A673 (cell line): ENCODE measurements around the gene NXNL2. TPM values are rescaled to one million over a fixed set of nuclear protein-coding genes. Genes with fewer than 3 reads are reported as not detected.

ENCODE experiments used
- BruUV-seq: library from RNA; stranded (reverse); fragments of 400-500 nt; replicated peaks from 2 replicates; lab custom pipeline; 2021; lab: Mats Ljungman, UMichigan
- CTCF ChIA-PET: fragments of 300-600 bp; sonication (Branson Sonifier 250); formaldehyde crosslinking; loops from one replicate; lab custom pipeline; 2022; ENCODE audit warnings: antibody characterized with exemption; lab: Charles Lee
- POLR2A ChIA-PET: fragments of 300-600 bp; sonication (Branson Sonifier 250); formaldehyde crosslinking; loops from one replicate; lab custom pipeline; 2022; ENCODE audit warnings: antibody characterized with exemption; ENCODE audit not compliant: low non-redundant PET; lab: Charles Lee
- DNase-seq: peaks from one replicate; pipeline ENCODE4 v3.0.0-alpha.2; 2015; ENCODE audit warnings: low spot score
- H3K27ac ChIP-seq: fragments of 200-600 bp; sonication (generic); 2 replicates; pipeline ENCODE4 v1.5.1; 2016; ENCODE audit warnings: mixed run types, low read depth, mild to moderate bottlenecking, mixed read lengths, antibody characterized with exemption, low read length; ENCODE audit not compliant: poor library complexity, severe bottlenecking
- H3K27me3 ChIP-seq: fragments of 200-600 bp; sonication (generic); replicated peaks from 2 replicates; pipeline ENCODE4 v1.6.1; 2017; ENCODE audit warnings: mixed run types, low read depth, mild to moderate bottlenecking, mixed read lengths, antibody characterized with exemption, low read length; ENCODE audit not compliant: insufficient read depth, poor library complexity
- H3K36me3 ChIP-seq: fragments of 200-600 bp; sonication (generic); 2 replicates; pipeline ENCODE4 v1.6.1; 2016; ENCODE audit warnings: mixed run types, mild to moderate bottlenecking, mixed read lengths, antibody characterized with exemption, low read length; ENCODE audit not compliant: insufficient read depth, poor library complexity, severe bottlenecking
- H3K4me1 ChIP-seq: fragments of 200-600 bp; sonication (generic); 2 replicates; pipeline ENCODE4 v1.6.1; 2017; ENCODE audit warnings: mixed run types, mild to moderate bottlenecking, mixed read lengths, antibody characterized with exemption, low read length; ENCODE audit not compliant: insufficient read depth, poor library complexity, severe bottlenecking
- H3K4me3 ChIP-seq: fragments of 200-600 bp; sonication (generic); 2 replicates; pipeline ENCODE4 v1.5.1; 2016; ENCODE audit warnings: low read depth, mixed run types, mild to moderate bottlenecking, mixed read lengths, low read length; ENCODE audit not compliant: poor library complexity, severe bottlenecking
- H3K9me3 ChIP-seq: fragments of 200-600 bp; sonication (generic); 2 replicates; pipeline ENCODE4 v1.6.1; 2016; ENCODE audit warnings: mixed run types, low read depth, mild to moderate bottlenecking, mixed read lengths, antibody characterized with exemption, low read length; ENCODE audit not compliant: poor library complexity, severe bottlenecking
- EZH2 ChIP-seq: fragments of 200-600 bp; sonication (generic); IDR thresholded peaks from 2 replicates; pipeline ENCODE4 v1.6.1; 2017; ENCODE audit warnings: borderline replicate concordance, low read depth, mild to moderate bottlenecking, mixed read lengths, antibody characterized with exemption, low read length; ENCODE audit not compliant: poor library complexity, severe bottlenecking
- intact Hi-C: fragments of 100-400 bp; cut with micrococcal nuclease; formaldehyde crosslinking; loops from one replicate; pipeline ENCODE4 v1.10.0; 2022; ENCODE audit not compliant: unreplicated experiment
- total RNA-seq: library from RNA; stranded (reverse); gene quantifications from 2 replicates; pipeline ENCODE4 v1.2.3, GENCODE V29; 2021
- TF ChIP-seq, protein P1 (sequence below): fragments of 300-800, 200-600 bp; sonication (generic); conservative IDR thresholded peaks from 2 replicates; pipeline ENCODE4 v1.5.1; 2017; ENCODE audit warnings: low read depth, mild to moderate bottlenecking, antibody characterized with exemption, low read length, moderate library complexity, mixed read lengths

NXNL2 gene
- total RNA-seq, 1 experiment from 2014 or later, result 1.3 TPM

GRCh38 chr9:88572684-88573083 lies 37.7 kb downstream of the NXNL2 start:
- no peak for DNase-seq
- Histone ChIP-seq H3K9me3 (no peaks in the 10 kb centered on the region), H3K27ac (no peak overlapping the region), H3K4me3 (no peak overlapping the region), H3K36me3 (no peaks in the 10 kb centered on the region), H3K4me1 (peaks cover 15% of the 10 kb centered on the region), H3K27me3 (no peaks in the 10 kb centered on the region)
- no TSS peak for BruUV-seq
- POLR2A ChIA-PET, result no interaction called here
- TF ChIP-seq, protein P1, sequence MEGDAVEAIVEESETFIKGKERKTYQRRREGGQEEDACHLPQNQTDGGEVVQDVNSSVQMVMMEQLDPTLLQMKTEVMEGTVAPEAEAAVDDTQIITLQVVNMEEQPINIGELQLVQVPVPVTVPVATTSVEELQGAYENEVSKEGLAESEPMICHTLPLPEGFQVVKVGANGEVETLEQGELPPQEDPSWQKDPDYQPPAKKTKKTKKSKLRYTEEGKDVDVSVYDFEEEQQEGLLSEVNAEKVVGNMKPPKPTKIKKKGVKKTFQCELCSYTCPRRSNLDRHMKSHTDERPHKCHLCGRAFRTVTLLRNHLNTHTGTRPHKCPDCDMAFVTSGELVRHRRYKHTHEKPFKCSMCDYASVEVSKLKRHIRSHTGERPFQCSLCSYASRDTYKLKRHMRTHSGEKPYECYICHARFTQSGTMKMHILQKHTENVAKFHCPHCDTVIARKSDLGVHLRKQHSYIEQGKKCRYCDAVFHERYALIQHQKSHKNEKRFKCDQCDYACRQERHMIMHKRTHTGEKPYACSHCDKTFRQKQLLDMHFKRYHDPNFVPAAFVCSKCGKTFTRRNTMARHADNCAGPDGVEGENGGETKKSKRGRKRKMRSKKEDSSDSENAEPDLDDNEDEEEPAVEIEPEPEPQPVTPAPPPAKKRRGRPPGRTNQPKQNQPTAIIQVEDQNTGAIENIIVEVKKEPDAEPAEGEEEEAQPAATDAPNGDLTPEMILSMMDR, result no peak
- no peak for TF ChIP-seq EZH2
- intact Hi-C loops, result loop anchor here (10.0 kb wide), 3 partner anchors 78 to 468 kb away; partner anchors contain the start of gene SPIN1
- CTCF ChIA-PET, result no interaction called here

DNA sequence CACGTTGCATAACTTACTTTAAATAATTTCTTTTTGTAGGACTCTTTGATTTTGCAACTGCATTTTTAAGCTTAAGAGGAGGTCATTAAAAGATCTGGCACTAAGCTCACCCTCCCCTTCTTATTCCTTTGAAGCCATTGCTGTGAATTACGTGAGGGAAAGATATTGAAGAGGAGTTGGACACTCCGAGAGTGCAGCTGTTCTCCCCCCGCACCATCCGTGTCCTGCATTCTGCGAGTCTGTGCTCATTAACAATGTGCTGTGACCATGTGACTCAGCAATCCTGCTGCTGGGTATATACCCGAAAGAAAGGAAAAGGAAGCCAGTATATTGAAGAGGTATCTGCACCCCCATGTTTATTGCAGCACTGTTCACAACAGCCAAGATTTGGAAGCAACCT lies 40.0 kb downstream of the NXNL2 start:
- no TSS peak for BruUV-seq
- no peak for DNase-seq
- intact Hi-C loops, result loop anchor here (10.0 kb wide), 3 partner anchors 80 to 470 kb away; partner anchors contain the start of gene SPIN1
- ChIA-PET CTCF (no interaction called here), POLR2A (no interaction called here)
- no peak overlapping the region for H3K4me3 ChIP-seq
- no peak overlapping the region for H3K27ac ChIP-seq
- no peaks in the 10 kb centered on the region for H3K27me3 ChIP-seq
- H3K36me3 ChIP-seq, result no peaks in the 10 kb centered on the region
- H3K4me1 ChIP-seq, result peaks cover 28% of the 10 kb centered on the region
- TF ChIP-seq, protein P1, result no peak
- no peak for TF ChIP-seq EZH2
- H3K9me3 ChIP-seq, result no peaks in the 10 kb centered on the region

DNA sequence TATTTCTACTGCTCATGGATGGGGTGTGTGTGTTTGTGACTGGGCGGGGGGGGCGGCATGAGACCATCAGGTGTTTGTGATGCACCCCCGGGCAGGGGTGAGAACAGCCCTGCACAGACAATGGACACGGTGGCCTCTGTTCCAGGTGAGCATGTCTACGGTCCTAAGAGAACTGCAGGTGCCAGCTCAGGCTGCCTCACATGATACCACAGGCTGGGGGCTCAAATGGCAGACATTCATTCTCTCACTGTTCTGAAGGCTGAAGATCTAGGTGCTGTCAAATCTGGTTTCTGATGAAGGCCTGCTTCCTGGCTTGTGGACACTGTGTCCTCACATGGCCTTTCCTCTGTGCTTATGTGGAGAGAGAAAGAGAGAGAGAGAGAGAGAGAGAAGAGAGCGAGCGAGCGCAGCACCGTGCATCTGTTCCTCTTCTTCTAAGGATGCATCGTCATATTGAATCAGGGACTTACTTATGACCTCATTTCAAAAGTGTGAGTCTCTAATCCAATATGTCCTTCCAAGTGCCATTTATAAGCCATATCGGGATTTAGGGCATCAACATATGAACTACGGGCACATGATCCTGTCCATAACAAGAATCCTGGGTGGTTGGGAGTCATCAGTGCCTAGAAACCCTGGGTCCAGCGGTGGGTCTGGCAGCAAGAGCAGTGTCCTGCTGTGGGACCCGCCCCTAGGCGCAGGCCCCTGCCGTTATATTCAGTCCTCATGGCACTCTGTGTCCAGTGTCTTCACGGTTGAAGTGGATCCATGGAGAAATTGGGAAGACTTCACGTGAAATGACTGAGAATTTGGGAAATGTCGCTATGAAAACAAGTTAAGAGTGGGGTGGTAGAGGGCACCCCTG lies 42.5 kb downstream of the NXNL2 start:
- TF ChIP-seq, protein P1, result no peak
- no peak for TF ChIP-seq EZH2
- Histone ChIP-seq H3K36me3 (no peaks in the 10 kb centered on the region), H3K9me3 (no peaks in the 10 kb centered on the region), H3K27me3 (no peaks in the 10 kb centered on the region), H3K4me3 (no peak overlapping the region), H3K4me1 (peaks cover 28% of the 10 kb centered on the region), H3K27ac (no peak overlapping the region)
- no peak for DNase-seq
- intact Hi-C loops, result loop anchor here (10.0 kb wide), 3 partner anchors 83 to 473 kb away; partner anchors contain the start of gene SPIN1
- ChIA-PET POLR2A (no interaction called here), CTCF (no interaction called here)
- no TSS peak for BruUV-seq
